Measurements from ENCODE around the gene DENND4A. TPM values are rescaled to one million over a fixed set of nuclear protein-coding genes. Genes with fewer than 3 reads are reported as not detected.
"Not testable (repeated sequence)": the region's sequence is repeated elsewhere in the genome, so short reads cannot be mapped to it uniquely, and the experiment has no call there.

Gene DENND4A
- total and polyA plus RNA-seq, 11 donors, result 2.7 to 26.6 (median 15.1) TPM

- DNase-seq (no peak), ATAC-seq (no peak)
- TF ChIP-seq POLR2A (IDR thresholded peaks at IDR 0.05) (no peak), CTCF (IDR thresholded peaks at IDR 0.05) (no peak)
- Histone ChIP-seq H3K27me3 (no peaks in the 10 kb centered on the region), H3K4me3 (no peak overlapping the region), H3K27ac (no peak overlapping the region), H3K4me1 (peaks cover 0 to 4% (median 0%) of the 10 kb centered on the region in 12 donors), H3K36me3 (no peaks in the 10 kb centered on the region), H3K9me3 (peaks cover 0 to 20% (median 9%) of the 10 kb centered on the region in 12 donors)
- WGBS, 4 donors, result 63 to 93% (median 81%) methylated on average over 3 of the region's 3 CpGs
- intact Hi-C loops (cut with DNase I), result no loop called here
Measured at GRCh38 chr15:65812467-65812866, 20.4 kb upstream of the DENND4A start.

GRCh38 chr15:65811835-65812234 lies 19.7 kb upstream of the DENND4A start:
- ATAC-seq (no peak), DNase-seq (no peak)
- Histone ChIP-seq H3K4me3 (no peak overlapping the region), H3K27me3 (no peaks in the 10 kb centered on the region), H3K4me1 (peaks cover 0 to 8% (median 0%) of the 10 kb centered on the region in 12 donors), H3K27ac (no peak overlapping the region), H3K36me3 (no peaks in the 10 kb centered on the region), H3K9me3 (peaks cover 0 to 20% (median 9%) of the 10 kb centered on the region in 12 donors)
- 97 to 98% (median 97%) methylated on average over 3 of the region's 3 CpGs for WGBS, 4 donors
- no peak for TF ChIP-seq CTCF (IDR thresholded peaks at IDR 0.05)
- no peak for TF ChIP-seq POLR2A (IDR thresholded peaks at IDR 0.05)
- intact Hi-C loops (cut with DNase I), result no loop called here

GRCh38 chr15:65811011-65811733 lies 19.1 kb upstream of the DENND4A start:
- H3K27me3 ChIP-seq; H3K4me1 ChIP-seq; H3K36me3 ChIP-seq; intact Hi-C loops (cut with DNase I); H3K4me3 ChIP-seq; DNase-seq; H3K27ac ChIP-seq; ATAC-seq: not testable (repeated sequence)
- peaks cover 0 to 20% (median 9%) of the 10 kb centered on the region in 12 donors for H3K9me3 ChIP-seq
- 91 to 100% (median 98%) methylated on average over 4 of the region's 4 CpGs for WGBS, 4 donors

GRCh38 chr15:65806397-65806796 lies 14.3 kb upstream of the DENND4A start:
- H3K27me3 ChIP-seq, result no peaks in the 10 kb centered on the region
- no peaks in the 10 kb centered on the region for H3K36me3 ChIP-seq
- peaks cover 0 to 35% (median 0%) of the 10 kb centered on the region in 12 donors for H3K4me1 ChIP-seq
- ATAC-seq (no peak), DNase-seq (no peak)
- H3K27ac ChIP-seq, result peak overlapping the region in 1 of 12 donors; percentile 64
- TF ChIP-seq POLR2A (IDR thresholded peaks at IDR 0.05) (no peak), CTCF (IDR thresholded peaks at IDR 0.05) (no peak)
- no peak overlapping the region for H3K4me3 ChIP-seq
- H3K9me3 ChIP-seq, result peaks cover 0 to 7% (median 0%) of the 10 kb centered on the region in 12 donors
- intact Hi-C loops (cut with DNase I), result no loop called here
- 65 to 86% (median 73%) methylated on average over 3 of the region's 3 CpGs for WGBS, 4 donors
